K562 (cell line): ENCODE data around the gene CDC5L. TPM values are rescaled to one million over a fixed set of nuclear protein-coding genes. Genes with fewer than 3 reads are reported as not detected.
A peak's percentile ranks its signal among the peaks of the same experiment; 100 is the strongest.

Source experiments
- COPS2 ChIP-seq: fragments of 450-650 bp; conservative IDR thresholded peaks from 2 replicates; pipeline ENCODE4 v1.6.1; 2016; ENCODE audit warnings: mild to moderate bottlenecking, moderate library complexity
- ETV1 ChIP-seq: fragments of 450-650 bp; conservative IDR thresholded peaks from 2 replicates; pipeline ENCODE4 v1.6.1; 2016; ENCODE audit warnings: missing genetic modification characterization, control low read depth, low read depth, missing compliant biosample characterization
- HCFC1 ChIP-seq: IDR thresholded peaks from 2 replicates; pipeline ENCODE4 v1.6.1; 2012; ENCODE audit warnings: low read depth, low read length, improper control_type of control experiment
- NFRKB ChIP-seq: fragments of 450-650 bp; IDR thresholded peaks from 2 replicates; pipeline ENCODE4 v1.6.1; 2016; ENCODE audit warnings: low read depth
- POLR2A ChIP-seq: fragments of 450-650 bp; conservative IDR thresholded peaks from 2 replicates; pipeline ENCODE4 v1.6.1; 2016
- PYGO2 ChIP-seq: fragments of 450-650 bp; IDR thresholded peaks from 2 replicates; pipeline ENCODE4 v1.6.1; 2016; ENCODE audit warnings: mild to moderate bottlenecking, missing genetic modification characterization, moderate library complexity, missing compliant biosample characterization
- RBM22 ChIP-seq: fragments of 200-400 bp; formaldehyde crosslinking; IDR thresholded peaks from 2 replicates; pipeline ENCODE4 v1.6.1; 2018; ENCODE audit warnings: low read length, low read depth; ENCODE audit not compliant: poor library complexity, severe bottlenecking
- RBM25 ChIP-seq: fragments of 200-400 bp; formaldehyde crosslinking; IDR thresholded peaks from 2 replicates; pipeline ENCODE4 v1.6.1; 2018; ENCODE audit warnings: low read length, low read depth, moderate library complexity; ENCODE audit not compliant: severe bottlenecking
- SETDB1 ChIP-seq: IDR thresholded peaks from one replicate; pipeline ENCODE4 v1.6.1; 2012; ENCODE audit warnings: low read length, control low read depth, inconsistent platforms
- SMAD1 ChIP-seq: fragments of 150-350 bp; IDR thresholded peaks from 2 replicates; pipeline ENCODE4 v1.6.1; 2014; ENCODE audit warnings: low read length, low read depth; ENCODE audit not compliant: partially characterized antibody
- TBP ChIP-seq: optimal IDR thresholded peaks from 2 replicates; pipeline ENCODE3; 2011; ENCODE audit warnings: low read depth, low read length, improper control_type of control experiment
- ZBTB17 ChIP-seq: fragments of 450-650 bp; formaldehyde crosslinking; IDR thresholded peaks from 2 replicates; pipeline ENCODE4 v1.4.0; 2020; ENCODE audit warnings: mild to moderate bottlenecking
- polyA plus RNA-seq, 8 experiments: library from polyadenylated mRNA; depleted of rRNA in 4 of 8; stranded (reverse) in 5 of 8; unstranded in 3 of 8; fragments of >200 nt; fragmentation: Nextera tagmentation in 2 of 8; fragmentation: Illumina TruSeq in 1 of 8; extraction: Ambion mirVana in 2 of 8; extraction: Trizol in 1 of 8; gene quantifications; 2 replicates each; pipeline versions ENCODE4 v1.2.1 to v1.2.3, GENCODE V29; 2011 to 2014; ENCODE audit warnings: inconsistent platforms in 1 of 8, missing spikeins in 1 of 8
- total RNA-seq, 7 experiments: library from RNA; depleted of rRNA in 6 of 7; stranded (reverse); fragments of >200 nt in 6 of 7; fragmentation: Illumina TruSeq in 2 of 7; extraction: Trizol in 2 of 7; gene quantifications; 2 replicates each; pipeline versions ENCODE4 v1.2.1 to v1.2.3, GENCODE V29; 2011 to 2021; ENCODE audit warnings: low replicate concordance in 1 of 7
- TF ChIP-seq, protein P1 (sequence below): sonication (generic); formaldehyde crosslinking; IDR thresholded peaks from 2 replicates; pipeline ENCODE4 v1.8.0; 2022; ENCODE audit warnings: mild to moderate bottlenecking, missing genetic modification reagents
- TF ChIP-seq, protein P2 (sequence below): sonication (generic); formaldehyde crosslinking; IDR thresholded peaks from 2 replicates; pipeline ENCODE4 v1.8.0; 2022; ENCODE audit warnings: mild to moderate bottlenecking, low read depth, missing genetic modification reagents
- TF ChIP-seq, protein P3 (sequence below), 2 experiments: fragments of 450-650 bp; conservative IDR thresholded peaks; 2 replicates each; pipeline ENCODE4 v1.6.1; 2017; ENCODE audit warnings: mild to moderate bottlenecking in 2 of 2, moderate library complexity in 2 of 2
- TF ChIP-seq, protein P4 (sequence below): sonication (generic); formaldehyde crosslinking; IDR thresholded peaks from 2 replicates; pipeline ENCODE4 v1.8.0; 2022; ENCODE audit warnings: missing genetic modification reagents, mild to moderate bottlenecking, moderate library complexity, borderline replicate concordance
- TF ChIP-seq, protein P5 (sequence below): sonication (generic); formaldehyde crosslinking; IDR thresholded peaks from 2 replicates; pipeline ENCODE4 v1.8.0; 2022; ENCODE audit warnings: mild to moderate bottlenecking, missing genetic modification reagents
- TF ChIP-seq, protein P6 (sequence below): fragments of 450-650 bp; conservative IDR thresholded peaks from 2 replicates; pipeline ENCODE4 v1.6.1; 2016; ENCODE audit warnings: missing genetic modification characterization, low read depth, mild to moderate bottlenecking, control low read depth, missing compliant biosample characterization

The CDC5L gene
- total and polyA plus RNA-seq, 9 of the 15 experiments (the other 6 are each of a cell fraction or from before 2014, with no cell fraction given) = 22.3 to 44.2 (median 30.8) TPM

DNA sequence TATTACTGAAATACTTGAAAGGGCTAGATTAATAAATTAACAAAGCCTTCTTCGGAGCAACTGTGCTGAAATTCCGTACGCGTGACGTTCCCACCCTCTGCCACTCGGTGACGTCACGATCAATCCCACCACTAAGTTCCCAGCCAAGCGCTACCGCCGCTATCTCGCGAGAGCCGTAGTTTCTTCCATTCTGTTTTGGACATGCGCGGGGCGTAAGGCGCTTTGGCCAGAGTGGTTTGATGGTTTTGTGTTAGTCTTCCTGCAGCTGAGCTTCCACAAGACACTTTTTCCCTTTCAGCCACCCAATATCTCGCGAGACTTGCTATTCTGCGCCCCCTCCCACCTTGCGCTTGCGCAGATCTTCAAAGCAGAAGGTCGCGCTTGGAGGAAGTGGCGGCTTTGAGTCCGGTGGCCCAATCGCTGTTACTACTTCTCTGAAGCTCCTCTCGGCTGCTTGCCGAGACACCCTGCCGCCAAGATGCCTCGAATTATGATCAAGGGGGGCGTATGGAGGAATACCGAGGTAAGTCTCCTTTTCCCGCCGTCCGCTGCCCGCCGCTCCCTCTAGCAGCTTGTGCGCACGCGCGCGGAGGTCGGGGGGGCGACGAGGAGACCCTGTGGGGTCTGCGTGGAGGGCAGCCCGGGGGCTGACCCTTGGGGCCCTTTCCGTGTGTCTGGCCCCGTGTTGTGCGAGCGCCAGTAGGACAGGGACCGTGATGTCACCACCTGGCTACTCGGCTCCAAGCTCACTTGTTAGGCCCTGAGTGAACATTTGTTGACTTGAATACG lies at the start of gene CDC5L (continued):
- TF ChIP-seq, protein P1, sequence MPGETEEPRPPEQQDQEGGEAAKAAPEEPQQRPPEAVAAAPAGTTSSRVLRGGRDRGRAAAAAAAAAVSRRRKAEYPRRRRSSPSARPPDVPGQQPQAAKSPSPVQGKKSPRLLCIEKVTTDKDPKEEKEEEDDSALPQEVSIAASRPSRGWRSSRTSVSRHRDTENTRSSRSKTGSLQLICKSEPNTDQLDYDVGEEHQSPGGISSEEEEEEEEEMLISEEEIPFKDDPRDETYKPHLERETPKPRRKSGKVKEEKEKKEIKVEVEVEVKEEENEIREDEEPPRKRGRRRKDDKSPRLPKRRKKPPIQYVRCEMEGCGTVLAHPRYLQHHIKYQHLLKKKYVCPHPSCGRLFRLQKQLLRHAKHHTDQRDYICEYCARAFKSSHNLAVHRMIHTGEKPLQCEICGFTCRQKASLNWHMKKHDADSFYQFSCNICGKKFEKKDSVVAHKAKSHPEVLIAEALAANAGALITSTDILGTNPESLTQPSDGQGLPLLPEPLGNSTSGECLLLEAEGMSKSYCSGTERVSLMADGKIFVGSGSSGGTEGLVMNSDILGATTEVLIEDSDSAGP (CRISPR knock-in tag) = no peak
- TF ChIP-seq ZBTB17 (CRISPR knock-in tag) (peak; percentile 86), PYGO2 (tag) (no peak), TBP (peak; percentile 83), ETV1 (tag) (no peak), RBM22 (no peak), SETDB1 (peak; percentile 27), COPS2 (no peak), SMAD1 (peak; percentile 89), POLR2A (peak; percentile 98), NFRKB (peak; percentile 38; the same call in 1 of the 2 replicates), HCFC1 (peak; percentile 27; the same call in 1 of the 2 replicates), RBM25 (peak; percentile 99)
- TF ChIP-seq, protein P2, sequence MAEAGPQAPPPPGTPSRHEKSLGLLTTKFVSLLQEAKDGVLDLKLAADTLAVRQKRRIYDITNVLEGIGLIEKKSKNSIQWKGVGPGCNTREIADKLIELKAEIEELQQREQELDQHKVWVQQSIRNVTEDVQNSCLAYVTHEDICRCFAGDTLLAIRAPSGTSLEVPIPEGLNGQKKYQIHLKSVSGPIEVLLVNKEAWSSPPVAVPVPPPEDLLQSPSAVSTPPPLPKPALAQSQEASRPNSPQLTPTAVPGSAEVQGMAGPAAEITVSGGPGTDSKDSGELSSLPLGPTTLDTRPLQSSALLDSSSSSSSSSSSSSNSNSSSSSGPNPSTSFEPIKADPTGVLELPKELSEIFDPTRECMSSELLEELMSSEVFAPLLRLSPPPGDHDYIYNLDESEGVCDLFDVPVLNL (CRISPR knock-in tag) = peak; percentile 89
- TF ChIP-seq, protein P3, sequence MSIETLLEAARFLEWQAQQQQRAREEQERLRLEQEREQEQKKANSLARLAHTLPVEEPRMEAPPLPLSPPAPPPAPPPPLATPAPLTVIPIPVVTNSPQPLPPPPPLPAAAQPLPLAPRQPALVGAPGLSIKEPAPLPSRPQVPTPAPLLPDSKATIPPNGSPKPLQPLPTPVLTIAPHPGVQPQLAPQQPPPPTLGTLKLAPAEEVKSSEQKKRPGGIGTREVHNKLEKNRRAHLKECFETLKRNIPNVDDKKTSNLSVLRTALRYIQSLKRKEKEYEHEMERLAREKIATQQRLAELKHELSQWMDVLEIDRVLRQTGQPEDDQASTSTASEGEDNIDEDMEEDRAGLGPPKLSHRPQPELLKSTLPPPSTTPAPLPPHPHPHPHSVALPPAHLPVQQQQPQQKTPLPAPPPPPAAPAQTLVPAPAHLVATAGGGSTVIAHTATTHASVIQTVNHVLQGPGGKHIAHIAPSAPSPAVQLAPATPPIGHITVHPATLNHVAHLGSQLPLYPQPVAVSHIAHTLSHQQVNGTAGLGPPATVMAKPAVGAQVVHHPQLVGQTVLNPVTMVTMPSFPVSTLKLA (conservative IDR thresholded peaks at IDR 0.05) = peak; percentile 73 to 76
- TF ChIP-seq, protein P4, sequence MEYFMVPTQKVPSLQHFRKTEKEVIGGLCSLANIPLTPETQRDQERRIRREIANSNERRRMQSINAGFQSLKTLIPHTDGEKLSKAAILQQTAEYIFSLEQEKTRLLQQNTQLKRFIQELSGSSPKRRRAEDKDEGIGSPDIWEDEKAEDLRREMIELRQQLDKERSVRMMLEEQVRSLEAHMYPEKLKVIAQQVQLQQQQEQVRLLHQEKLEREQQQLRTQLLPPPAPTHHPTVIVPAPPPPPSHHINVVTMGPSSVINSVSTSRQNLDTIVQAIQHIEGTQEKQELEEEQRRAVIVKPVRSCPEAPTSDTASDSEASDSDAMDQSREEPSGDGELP = peak; percentile 96
- TF ChIP-seq, protein P5, sequence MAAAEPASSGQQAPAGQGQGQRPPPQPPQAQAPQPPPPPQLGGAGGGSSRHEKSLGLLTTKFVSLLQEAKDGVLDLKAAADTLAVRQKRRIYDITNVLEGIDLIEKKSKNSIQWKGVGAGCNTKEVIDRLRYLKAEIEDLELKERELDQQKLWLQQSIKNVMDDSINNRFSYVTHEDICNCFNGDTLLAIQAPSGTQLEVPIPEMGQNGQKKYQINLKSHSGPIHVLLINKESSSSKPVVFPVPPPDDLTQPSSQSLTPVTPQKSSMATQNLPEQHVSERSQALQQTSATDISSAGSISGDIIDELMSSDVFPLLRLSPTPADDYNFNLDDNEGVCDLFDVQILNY (CRISPR knock-in tag) = 0 out of 2 replicates have a peak, but pooled peaks have one; percentile 10
- TF ChIP-seq, protein P6, sequence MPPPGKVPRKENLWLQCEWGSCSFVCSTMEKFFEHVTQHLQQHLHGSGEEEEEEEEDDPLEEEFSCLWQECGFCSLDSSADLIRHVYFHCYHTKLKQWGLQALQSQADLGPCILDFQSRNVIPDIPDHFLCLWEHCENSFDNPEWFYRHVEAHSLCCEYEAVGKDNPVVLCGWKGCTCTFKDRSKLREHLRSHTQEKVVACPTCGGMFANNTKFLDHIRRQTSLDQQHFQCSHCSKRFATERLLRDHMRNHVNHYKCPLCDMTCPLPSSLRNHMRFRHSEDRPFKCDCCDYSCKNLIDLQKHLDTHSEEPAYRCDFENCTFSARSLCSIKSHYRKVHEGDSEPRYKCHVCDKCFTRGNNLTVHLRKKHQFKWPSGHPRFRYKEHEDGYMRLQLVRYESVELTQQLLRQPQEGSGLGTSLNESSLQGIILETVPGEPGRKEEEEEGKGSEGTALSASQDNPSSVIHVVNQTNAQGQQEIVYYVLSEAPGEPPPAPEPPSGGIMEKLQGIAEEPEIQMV = peak; percentile 30; the same call in 1 of the 2 replicates
